Activated T-helper 2 cell treated with anti-CD3 and anti-CD28 coated beads, Interferon-gamma antibody, Interleukin-2, Interleukin-4, amounts not matched to agents 10 μg/mL and 5 μg/mL and 100 μg/mL, durations not matched to agents 14 hours and 24 hours and 36 hours (primary cell): ENCODE results near the gene CDH16. TPM values are rescaled to one million over a fixed set of nuclear protein-coding genes. Genes with fewer than 3 reads are reported as not detected.
A peak's percentile ranks its signal among the peaks of the same experiment; 100 is the strongest.

Experiments used
- DNase-seq: peaks from one replicate; pipeline ENCODE4 v3.0.0; 2021; ENCODE audit warnings: low spot score
- H3K27ac Mint-ChIP-seq: one replicate; pipeline ENCODE4 v1.8.0; 2021; ENCODE audit warnings: mixed read lengths
- H3K27me3 Mint-ChIP-seq: one replicate; pipeline ENCODE4 v1.8.0; 2021; ENCODE audit warnings: low read depth, mixed read lengths
- H3K36me3 Mint-ChIP-seq: one replicate; pipeline ENCODE4 v1.8.0; 2021; ENCODE audit warnings: low read depth, mixed read lengths
- H3K4me1 Mint-ChIP-seq: one replicate; pipeline ENCODE4 v1.8.0; 2021; ENCODE audit warnings: low read depth, mixed read lengths
- H3K4me3 Mint-ChIP-seq: one replicate; pipeline ENCODE4 v1.8.0; 2021; ENCODE audit warnings: low read depth, mild to moderate bottlenecking, moderate library complexity, mixed read lengths
- H3K9me3 Mint-ChIP-seq: one replicate; pipeline ENCODE4 v1.8.0; 2021; ENCODE audit warnings: mixed read lengths
- intact Hi-C: fragments of 100-400 bp; cut with micrococcal nuclease; formaldehyde crosslinking; loops from one replicate; pipeline ENCODE4 v1.15.1; 2023
- total RNA-seq: library from RNA; stranded (reverse); gene quantifications from 2 replicates; pipeline ENCODE4 v1.2.3, GENCODE V29; 2022

CDH16 gene
- total RNA-seq, 1 donor from 2014 or later, result not detected

GRCh38 chr16:66891797-66892196, 26.9 kb downstream of the CDH16 start:
- DNase-seq, result no peak
- intact Hi-C loops, result no loop called here
- Mint-ChIP-seq H3K4me3 (no peak overlapping the region), H3K4me1 (peaks cover 21% of the 10 kb centered on the region), H3K9me3 (no peaks in the 10 kb centered on the region), H3K27me3 (no peaks in the 10 kb centered on the region), H3K27ac (no peak overlapping the region), H3K36me3 (peaks cover 36% of the 10 kb centered on the region)

DNA sequence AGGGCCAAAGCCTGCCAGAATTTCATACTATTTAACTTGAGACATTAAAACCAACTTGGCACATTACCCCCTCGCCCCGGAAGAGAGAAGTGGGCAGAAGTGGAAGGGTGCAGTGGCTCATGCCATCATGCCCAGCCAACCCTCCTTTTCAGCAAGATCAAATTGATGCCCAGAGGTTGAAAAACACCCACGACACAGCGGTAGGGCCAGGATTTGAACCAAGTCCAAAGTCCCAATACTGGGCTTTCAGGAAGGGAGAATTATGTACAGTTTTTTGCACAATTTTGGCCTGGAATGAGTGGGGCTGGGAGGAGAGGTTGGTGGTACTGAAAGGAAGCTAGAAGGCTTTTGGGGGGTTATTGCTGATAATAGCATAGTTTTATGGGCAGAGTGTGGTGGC, 27.3 kb downstream of the CDH16 start:
- H3K27me3 Mint-ChIP-seq, result no peaks in the 10 kb centered on the region
- peaks cover 25% of the 10 kb centered on the region for H3K4me1 Mint-ChIP-seq
- no peak overlapping the region for H3K4me3 Mint-ChIP-seq
- H3K9me3 Mint-ChIP-seq, result no peaks in the 10 kb centered on the region
- no peak for DNase-seq
- H3K27ac Mint-ChIP-seq, result no peak overlapping the region
- intact Hi-C loops, result no loop called here
- peaks cover 41% of the 10 kb centered on the region for H3K36me3 Mint-ChIP-seq

DNA sequence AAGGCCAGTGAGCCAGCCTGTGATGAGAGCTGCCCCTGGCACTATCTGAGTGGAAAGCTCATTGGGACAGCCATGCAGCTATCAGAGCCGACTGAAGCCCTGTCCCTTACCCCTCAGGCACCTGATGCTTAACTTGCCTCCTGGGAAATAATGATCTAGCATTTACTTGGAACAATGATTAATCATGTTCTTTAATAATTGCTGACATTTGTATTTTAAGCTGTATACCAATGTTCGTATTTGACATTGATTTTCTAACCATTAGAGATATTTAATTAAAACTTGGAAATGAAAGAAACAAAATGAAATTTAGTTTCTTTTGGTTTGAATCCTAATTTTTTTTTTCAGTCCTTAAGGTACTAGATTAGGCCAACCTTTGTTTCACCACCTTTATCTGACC, 27.9 kb downstream of the CDH16 start:
- peaks cover 25% of the 10 kb centered on the region for H3K4me1 Mint-ChIP-seq

GRCh38 chr16:66889622-66890021, 29.1 kb downstream of the CDH16 start:
- H3K27me3 Mint-ChIP-seq, result no peaks in the 10 kb centered on the region
- H3K9me3 Mint-ChIP-seq, result no peaks in the 10 kb centered on the region
- H3K4me1 Mint-ChIP-seq, result peaks cover 30% of the 10 kb centered on the region
- H3K36me3 Mint-ChIP-seq, result peaks cover 56% of the 10 kb centered on the region
- no peak for DNase-seq
- H3K4me3 Mint-ChIP-seq, result no peak overlapping the region
- intact Hi-C loops, result no loop called here
- no peak overlapping the region for H3K27ac Mint-ChIP-seq

More for the DNA sequence above, 27.9 kb downstream of the CDH16 start:
- Mint-ChIP-seq H3K27ac (no peak overlapping the region), H3K36me3 (peaks cover 44% of the 10 kb centered on the region), H3K9me3 (no peaks in the 10 kb centered on the region), H3K27me3 (no peaks in the 10 kb centered on the region), H3K4me3 (no peak overlapping the region)
- intact Hi-C loops, result no loop called here
- no peak for DNase-seq

GRCh38 chr16:66888647-66889615, 29.8 kb downstream of the CDH16 start:
- intact Hi-C loops, result no loop called here
- H3K36me3 Mint-ChIP-seq, result peaks cover 62% of the 10 kb centered on the region
- no peak overlapping the region for H3K4me3 Mint-ChIP-seq
- H3K9me3 Mint-ChIP-seq, result no peaks in the 10 kb centered on the region
- no peaks in the 10 kb centered on the region for H3K27me3 Mint-ChIP-seq
- DNase-seq, result no peak
- no peak overlapping the region for H3K27ac Mint-ChIP-seq
- peaks cover 28% of the 10 kb centered on the region for H3K4me1 Mint-ChIP-seq

DNA sequence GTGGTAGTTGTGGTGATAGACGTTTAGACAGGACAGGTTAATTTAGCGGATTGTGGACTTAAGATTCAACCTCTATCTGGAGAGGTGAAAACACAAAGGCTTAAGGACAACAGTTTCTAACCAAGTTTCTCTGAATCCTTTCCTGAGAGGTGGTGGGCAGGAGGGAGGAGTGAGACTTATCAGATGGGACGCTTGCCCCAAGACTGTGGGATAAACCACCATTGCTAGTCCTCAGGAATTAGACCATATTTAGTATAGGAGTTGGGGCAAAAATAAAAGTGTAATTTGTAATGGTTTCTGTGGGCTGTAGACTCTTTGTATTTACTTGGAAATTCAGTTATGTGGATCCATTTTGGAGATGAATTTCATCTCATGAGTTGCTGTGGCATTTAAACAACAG, 31.8 kb downstream of the CDH16 start:
- intact Hi-C loops, result no loop called here
- H3K9me3 Mint-ChIP-seq, result no peaks in the 10 kb centered on the region
- no peak for DNase-seq
- no peak overlapping the region for H3K4me3 Mint-ChIP-seq
- H3K4me1 Mint-ChIP-seq, result peaks cover 31% of the 10 kb centered on the region
- H3K36me3 Mint-ChIP-seq, result peaks cover 54% of the 10 kb centered on the region
- H3K27me3 Mint-ChIP-seq, result no peaks in the 10 kb centered on the region
- H3K27ac Mint-ChIP-seq, result no peak overlapping the region

- H3K9me3 Mint-ChIP-seq, result no peaks in the 10 kb centered on the region
- no peak overlapping the region for H3K4me3 Mint-ChIP-seq
- intact Hi-C loops, result no loop called here
- peaks cover 52% of the 10 kb centered on the region for H3K36me3 Mint-ChIP-seq
- peaks cover 32% of the 10 kb centered on the region for H3K4me1 Mint-ChIP-seq
- H3K27me3 Mint-ChIP-seq, result no peaks in the 10 kb centered on the region
- DNase-seq, result no peak
- H3K27ac Mint-ChIP-seq, result no peak overlapping the region
Observed at GRCh38 chr16:66886321-66886720, 32.4 kb downstream of the CDH16 start.

DNA sequence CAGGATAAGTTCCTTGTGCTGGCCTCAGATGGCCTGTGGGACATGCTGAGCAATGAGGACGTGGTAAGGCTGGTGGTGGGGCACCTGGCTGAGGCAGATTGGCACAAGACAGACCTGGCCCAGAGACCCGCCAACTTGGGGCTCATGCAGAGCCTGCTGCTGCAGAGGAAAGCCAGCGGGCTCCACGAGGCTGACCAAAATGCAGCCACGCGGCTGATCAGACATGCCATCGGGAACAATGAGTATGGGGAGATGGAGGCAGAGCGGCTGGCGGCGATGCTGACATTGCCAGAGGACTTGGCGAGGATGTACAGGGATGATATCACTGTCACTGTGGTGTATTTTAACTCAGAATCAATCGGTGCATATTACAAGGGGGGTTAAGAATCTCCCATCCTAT, 33.2 kb downstream of the CDH16 start:
- no peaks in the 10 kb centered on the region for H3K9me3 Mint-ChIP-seq
- no peak overlapping the region for H3K27ac Mint-ChIP-seq
- H3K4me1 Mint-ChIP-seq, result peaks cover 32% of the 10 kb centered on the region
- H3K27me3 Mint-ChIP-seq, result no peaks in the 10 kb centered on the region
- H3K36me3 Mint-ChIP-seq, result peaks cover 49% of the 10 kb centered on the region
- intact Hi-C loops, result no loop called here
- DNase-seq, result no peak
- no peak overlapping the region for H3K4me3 Mint-ChIP-seq

- peaks cover 43% of the 10 kb centered on the region for H3K4me1 Mint-ChIP-seq
- H3K36me3 Mint-ChIP-seq, result peaks cover 35% of the 10 kb centered on the region
- intact Hi-C loops, result loop anchor here (5.0 kb wide), 1 partner anchor 45 kb away; the partner anchor contains the start of gene RRAD
- H3K27me3 Mint-ChIP-seq, result no peaks in the 10 kb centered on the region
- DNase-seq, result no peak
- no peak overlapping the region for H3K27ac Mint-ChIP-seq
- H3K9me3 Mint-ChIP-seq, result no peaks in the 10 kb centered on the region
- H3K4me3 Mint-ChIP-seq, result no peak overlapping the region
Observed at GRCh38 chr16:66882702-66883101, 36.0 kb downstream of the CDH16 start.

GRCh38 chr16:66881964-66882508, 36.6 kb downstream of the CDH16 start:
- H3K4me1 Mint-ChIP-seq, result peaks cover 42% of the 10 kb centered on the region
- no peaks in the 10 kb centered on the region for H3K9me3 Mint-ChIP-seq

GRCh38 chr16:66881560-66881959, 37.1 kb downstream of the CDH16 start:
- Mint-ChIP-seq H3K9me3 (no peaks in the 10 kb centered on the region), H3K4me1 (peaks cover 37% of the 10 kb centered on the region), H3K27me3 (no peaks in the 10 kb centered on the region), H3K4me3 (peak overlapping the region; percentile 98), H3K36me3 (peaks cover 26% of the 10 kb centered on the region), H3K27ac (no peak overlapping the region)
- intact Hi-C loops, result loop anchor here (5.0 kb wide), 1 partner anchor 46 kb away; the partner anchor contains the start of gene RRAD
- DNase-seq, result no peak

More at GRCh38 chr16:66881964-66882508, 36.6 kb downstream of the CDH16 start:
- no peak for DNase-seq
- H3K4me3 Mint-ChIP-seq, result peak overlapping the region; percentile 98
- H3K36me3 Mint-ChIP-seq, result peaks cover 30% of the 10 kb centered on the region
- intact Hi-C loops, result loop anchor here (5.0 kb wide), 1 partner anchor 45 kb away; the partner anchor contains the start of gene RRAD
- H3K27ac Mint-ChIP-seq, result no peak overlapping the region
- H3K27me3 Mint-ChIP-seq, result no peaks in the 10 kb centered on the region

DNA sequence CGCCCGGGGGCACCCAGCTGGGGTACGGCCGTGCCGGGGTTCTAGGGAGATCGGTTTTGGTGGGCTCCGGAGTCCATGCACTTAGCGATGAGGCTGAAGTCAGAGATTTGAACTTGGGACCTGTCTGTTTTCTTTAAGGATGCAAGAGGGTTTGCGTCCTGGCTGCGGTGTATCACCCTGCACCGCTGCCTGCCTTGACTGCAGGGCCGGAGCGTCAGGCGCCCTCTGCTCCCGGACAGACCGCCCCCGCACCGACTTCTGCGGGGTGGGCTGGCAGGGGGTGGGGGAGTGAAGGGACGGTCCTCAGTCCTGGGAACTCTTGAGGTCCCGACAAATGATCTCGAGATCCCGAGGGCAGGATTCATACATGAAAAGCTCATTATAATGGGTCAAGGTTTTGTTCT, 37.7 kb downstream of the CDH16 start:
- Mint-ChIP-seq H3K36me3 (peaks cover 23% of the 10 kb centered on the region), H3K4me1 (peaks cover 37% of the 10 kb centered on the region), H3K27me3 (no peaks in the 10 kb centered on the region), H3K4me3 (peak overlapping the region; percentile 98), H3K9me3 (peaks cover 3% of the 10 kb centered on the region), H3K27ac (no peak overlapping the region)
- DNase-seq, result no peak
- intact Hi-C loops, result loop anchor here (5.0 kb wide), 1 partner anchor 46 kb away; the partner anchor contains the start of gene RRAD
